KBM-7 (cell line): ENCODE measurements around the gene TIMM9.
A peak's percentile ranks its signal among the peaks of the same experiment; 100 is the strongest.
"Not testable (repeated sequence)": the region's sequence is repeated elsewhere in the genome, so short reads cannot be mapped to it uniquely, and the experiment has no call there.

Experiments
- DNase-seq: peaks from one replicate; pipeline ENCODE4 v3.0.0-alpha.2; 2015
- in situ Hi-C: fragments of 300-500 bp; cut with MboI; formaldehyde crosslinking; loops from 2 replicates; pipeline ENCODE4 v1.14.3; 2020; ENCODE audit warnings: low sequenced_read_pairs, low pct_unique_long_range_greater_than_20kb, mixed read lengths

The TIMM9 gene

GRCh38 chr14:58427281-58428117, at the start of gene TIMM9, which contains the start of gene KIAA0586:
Gene TIMM9, minus strand, starts transcription at chr14:58427531. Its CDS starts 15,586 bp downstream, at chr14:58411945.
Gene KIAA0586, plus strand, starts transcription at chr14:58427719. Its CDS starts 546 bp downstream, at chr14:58428265.
- in situ Hi-C loops, result no loop called here

GRCh38 chr14:58476320-58476719, 49.0 kb upstream of the TIMM9 start:
- DNase-seq, result no peak
- in situ Hi-C loops, result no loop called here

More at GRCh38 chr14:58427281-58428117, at the start of gene TIMM9, which contains the start of gene KIAA0586:
- DNase-seq, result peak; percentile 99

GRCh38 chr14:58469309-58469708, 42.0 kb upstream of the TIMM9 start:
- no peak for DNase-seq
- in situ Hi-C loops, result no loop called here

GRCh38 chr14:58467575-58467974, 40.2 kb upstream of the TIMM9 start:
- in situ Hi-C loops, result no loop called here
- no peak for DNase-seq

- no peak for DNase-seq
- in situ Hi-C loops, result no loop called here
These were observed 39.1 kb upstream of the TIMM9 start for GRCh38 chr14:58466459-58466858.

GRCh38 chr14:58465421-58465820, 38.1 kb upstream of the TIMM9 start:
- DNase-seq, result no peak
- in situ Hi-C loops, result no loop called here

- no peak for DNase-seq
- in situ Hi-C loops, result no loop called here
These were observed 37.3 kb upstream of the TIMM9 start for GRCh38 chr14:58464652-58465051.

GRCh38 chr14:58463147-58463546, 35.8 kb upstream of the TIMM9 start:
- DNase-seq, result no peak
- in situ Hi-C loops, result no loop called here

GRCh38 chr14:58460772-58461171, 33.4 kb upstream of the TIMM9 start:
- DNase-seq, result no peak
- in situ Hi-C loops, result no loop called here

GRCh38 chr14:58455593-58456265, 28.4 kb upstream of the TIMM9 start:
- DNase-seq, result no peak
- in situ Hi-C loops, result no loop called here

- in situ Hi-C loops, result no loop called here
- no peak for DNase-seq
These were observed 17.3 kb upstream of the TIMM9 start for GRCh38 chr14:58444627-58445026.

GRCh38 chr14:58439476-58439875, 12.1 kb upstream of the TIMM9 start:
- in situ Hi-C loops, result no loop called here
- DNase-seq, result no peak

GRCh38 chr14:58430156-58430555, 2.8 kb upstream of the TIMM9 start:
- in situ Hi-C loops, result no loop called here

GRCh38 chr14:58428118-58428683, 870 bp upstream of the TIMM9 start:
- in situ Hi-C loops, result no loop called here
- DNase-seq, result peak; percentile 70

More at GRCh38 chr14:58430156-58430555, 2.8 kb upstream of the TIMM9 start:
- no peak for DNase-seq

GRCh38 chr14:58426670-58427280, 556 bp downstream of the TIMM9 start:
- in situ Hi-C loops, result no loop called here
- no peak for DNase-seq

- DNase-seq, in situ Hi-C loops: not testable (repeated sequence)
These were observed 10.4 kb downstream of the TIMM9 start for GRCh38 chr14:58416934-58417333.

- DNase-seq, result no peak
- in situ Hi-C loops, result no loop called here
These were observed 11.4 kb downstream of the TIMM9 start for GRCh38 chr14:58415636-58416547.

GRCh38 chr14:58414845-58415244, 12.5 kb downstream of the TIMM9 start:
- in situ Hi-C loops, result no loop called here

More at GRCh38 chr14:58414845-58415244, 12.5 kb downstream of the TIMM9 start:
- DNase-seq, result no peak
